HG02884 (cell line): Measurements from ENCODE around the gene CYLD.

Experiments used
- ATAC-seq: cut with Tn5 transposase; IDR thresholded peaks from one replicate; pipeline ENCODE4 v1.9.1; 2021; ENCODE audit warnings: mild to moderate bottlenecking, moderate library complexity; ENCODE audit not compliant: unreplicated experiment

The CYLD gene

GRCh38 chr16:50741781-50742575, at the start of gene CYLD:
TSS of gene CYLD (plus strand) at chr16:50742086. CDS start at chr16:50749699, 7,613 bp downstream.
- ATAC-seq: peak; percentile 90

GRCh38 chr16:50692644-50692998, 49.3 kb upstream of the CYLD start:
- ATAC-seq: no peak

- ATAC-seq: no peak
Measured at GRCh38 chr16:50692999-50693781, 48.7 kb upstream of the CYLD start, which contains the start of gene NOD2. TSS of gene NOD2 (plus strand) at chr16:50693606. CDS start at chr16:50699496, 5,890 bp downstream.

GRCh38 chr16:50694206-50694605, 47.7 kb upstream of the CYLD start:
- no peak for ATAC-seq

- ATAC-seq: no peak
Measured at GRCh38 chr16:50695017-50696000, 46.6 kb upstream of the CYLD start.

- ATAC-seq: no peak
Measured at GRCh38 chr16:50696126-50696525, 45.8 kb upstream of the CYLD start.

GRCh38 chr16:50696575-50697420, 45.1 kb upstream of the CYLD start:
- no peak for ATAC-seq

- no peak for ATAC-seq
Measured at GRCh38 chr16:50697421-50697715, 44.5 kb upstream of the CYLD start.

- peak; percentile 55 for ATAC-seq
Measured at GRCh38 chr16:50697881-50698767, 43.8 kb upstream of the CYLD start.

- ATAC-seq: no peak
Measured at GRCh38 chr16:50699326-50700159, 42.3 kb upstream of the CYLD start.

GRCh38 chr16:50702725-50703124, 39.2 kb upstream of the CYLD start:
- no peak for ATAC-seq

- no peak for ATAC-seq
Measured at GRCh38 chr16:50704245-50704644, 37.6 kb upstream of the CYLD start.

GRCh38 chr16:50705436-50706110, 36.3 kb upstream of the CYLD start:
- ATAC-seq: no peak

- no peak for ATAC-seq
Measured at GRCh38 chr16:50706250-50706649, 35.6 kb upstream of the CYLD start.

- ATAC-seq: no peak
Measured at GRCh38 chr16:50708373-50709060, 33.4 kb upstream of the CYLD start.

GRCh38 chr16:50709061-50709684, 32.7 kb upstream of the CYLD start:
- ATAC-seq: no peak

- ATAC-seq: no peak
Measured at GRCh38 chr16:50709980-50710379, 31.9 kb upstream of the CYLD start.
